Fibroblast of the aortic adventitia (primary cell): ENCODE results near the gene PURA. TPM values are rescaled to one million over a fixed set of nuclear protein-coding genes. Genes with fewer than 3 reads are reported as not detected.

Source experiments
- DNase-seq: peaks from one replicate; pipeline ENCODE4 v3.0.0-alpha.2; 2010; ENCODE audit warnings: low read depth
- H3K4me3 ChIP-seq: 2 replicates; pipeline ENCODE4 v1.5.1; 2011; ENCODE audit warnings: low read depth, mild to moderate bottlenecking, control low read depth, low read length, moderate library complexity
- CTCF ChIP-seq: IDR thresholded peaks from 2 replicates; pipeline ENCODE4 v1.5.1; 2011; ENCODE audit warnings: mild to moderate bottlenecking, low read length, control low read depth, inconsistent platforms; ENCODE audit not compliant: insufficient read depth
- total RNA-seq: library from RNA; depleted of rRNA; stranded (reverse); fragments of >200 nt; gene quantifications from 2 replicates; pipeline ENCODE4 v1.2.3, GENCODE V29; 2012; ENCODE audit warnings: low replicate concordance

Gene PURA
- total RNA-seq, 1 donor, result 30.4 TPM

GRCh38 chr5:140166911-140167310 lies 53.0 kb downstream of the PURA start:
- no peak for DNase-seq
- no peak for TF ChIP-seq CTCF
- no peak overlapping the region for H3K4me3 ChIP-seq

- no peak for TF ChIP-seq CTCF
- no peak overlapping the region for H3K4me3 ChIP-seq
- DNase-seq, result no peak
Measured at GRCh38 chr5:140168371-140168770, 54.5 kb downstream of the PURA start.

- TF ChIP-seq CTCF, result peak; percentile 28
- H3K4me3 ChIP-seq, result no peak overlapping the region
- DNase-seq, result no peak
Measured at GRCh38 chr5:140169410-140169809, 55.5 kb downstream of the PURA start.

- no peak for TF ChIP-seq CTCF
- no peak for DNase-seq
Measured at GRCh38 chr5:140172483-140172882, 58.6 kb downstream of the PURA start.

GRCh38 chr5:140174014-140174413 lies 60.1 kb downstream of the PURA start:
- H3K4me3 ChIP-seq, result no peak overlapping the region
- no peak for DNase-seq
- no peak for TF ChIP-seq CTCF

More at GRCh38 chr5:140172483-140172882, 58.6 kb downstream of the PURA start:
- H3K4me3 ChIP-seq, result no peak overlapping the region

- TF ChIP-seq CTCF, result no peak
- H3K4me3 ChIP-seq, result peak within 1 kb of the TSS; percentile 86
- DNase-seq, result peak; percentile 89
Measured at GRCh38 chr5:140174465-140175366, 60.8 kb downstream of the PURA start, which contains the start of gene CYSTM1. Gene CYSTM1, plus strand, starts transcription at chr5:140175188. Its CDS starts 19,278 bp downstream, at chr5:140194466.

Other genes starting within 250 kb of the PURA start
- gene NRG2, start 70.8 kb upstream of the PURA start, total RNA-seq, result 0.36 TPM in 1 of 2 replicates, not detected in the other
- gene IGIP, start 11.8 kb downstream of the PURA start, total RNA-seq, result 7.8 and 13.7 TPM in 2 replicates
- gene CYSTM1, start 61.1 kb downstream of the PURA start, total RNA-seq, result 35.8 and 43.4 TPM in 2 replicates
- 31.2 and 60.2 TPM in 2 replicates for gene PFDN1, start 189.0 kb downstream of the PURA start, total RNA-seq
- gene HBEGF, start 232.5 kb downstream of the PURA start, total RNA-seq, result 0.41 and 0.90 TPM in 2 replicates
- not detected in 2 replicates for gene SLC4A9, start 246.1 kb downstream of the PURA start, total RNA-seq